K562 (cell line): ENCODE measurements around the gene SKAP1. TPM values are rescaled to one million over a fixed set of nuclear protein-coding genes. Genes with fewer than 3 reads are reported as not detected.

Experiments used
- ATAC-seq: fragments of 200-7000 bp; cut with Tn5 transposase; 3 replicates; pipeline ENCODE4 v1.9.1; 2020; ENCODE audit warnings: moderate library complexity
- BruUV-seq: library from RNA; stranded (reverse); fragments of 400-500 nt; replicated peaks from 2 replicates; lab custom pipeline; 2021; lab: Mats Ljungman, UMichigan
- CTCF ChIA-PET: fragments of 300-600 bp; formaldehyde crosslinking; extraction: SDS; loops from one replicate; lab custom pipeline; 2021; ENCODE audit warnings: low intra/inter-chr PET ratio; lab: Yijun Ruan, JAX
- POLR2A ChIA-PET: fragments of 300-600, 350-650 bp; sonication (Branson Sonifier 250); formaldehyde crosslinking; extraction: SDS; loops from one replicate; lab custom pipeline; 2021; ENCODE audit warnings: antibody characterized with exemption, inconsistent platforms; lab: Yijun Ruan, JAX
- DNase-seq, 4 experiments: peaks; one replicate each; pipeline versions ENCODE4 v3.0.0 to v3.0.0-alpha.2; 2011 to 2018; ENCODE audit warnings: low spot score in 3 of 4, mixed read lengths in 3 of 4; ENCODE audit errors: extremely low read depth in 1 of 4
- FAIRE-seq: peaks from 2 replicates; lab custom pipeline; 2011; peaks lifted over from hg19 to GRCh38; lab: Jason Lieb, UNC
- H2AFZ ChIP-seq: 2 replicates; pipeline ENCODE4 v1.6.0; 2011; ENCODE audit warnings: low read depth, low read length, control low read depth, inconsistent platforms
- H3K27ac ChIP-seq: fragments of 200-600 bp; 3 replicates; pipeline ENCODE4 v1.8.0; 2011; ENCODE audit warnings: low read depth, mild to moderate bottlenecking, control low read depth, inconsistent platforms, low read length, moderate library complexity, mixed read lengths; ENCODE audit errors: extremely low read depth
- H3K27me3 ChIP-seq, 2 experiments: fragments of 300-600 bp in 1 of 2; 2 replicates in 1 of 2; 3 replicates in 1 of 2; pipeline versions ENCODE4 v1.6.0 to v1.8.0; 2011; ENCODE audit warnings: inconsistent platforms in 2 of 2, low read length in 2 of 2, mild to moderate bottlenecking in 1 of 2, mixed read lengths in 1 of 2, moderate library complexity in 1 of 2; ENCODE audit not compliant: control insufficient read depth in 2 of 2, insufficient read depth in 2 of 2
- H3K36me3 ChIP-seq: fragments of 300-600 bp; 3 replicates; pipeline ENCODE4 v1.8.0; 2011; ENCODE audit warnings: mild to moderate bottlenecking, low read length, inconsistent platforms; ENCODE audit not compliant: control insufficient read depth, insufficient read depth
- H3K4me1 ChIP-seq, 2 experiments: fragments of 200-600 bp in 1 of 2; replicated peaks in 1 of 2; 2 replicates in 1 of 2; 3 replicates in 1 of 2; pipeline versions ENCODE4 v1.5.1 to v1.8.0; 2011; ENCODE audit warnings: inconsistent platforms in 2 of 2, low read length in 2 of 2, mild to moderate bottlenecking in 1 of 2, mixed read lengths in 1 of 2, moderate library complexity in 1 of 2; ENCODE audit not compliant: control insufficient read depth in 2 of 2, insufficient read depth in 2 of 2
- H3K4me2 ChIP-seq: 2 replicates; pipeline ENCODE4 v1.6.1; 2011; ENCODE audit warnings: low read length, control low read depth, inconsistent platforms, mixed read lengths; ENCODE audit not compliant: insufficient read depth
- H3K4me3 ChIP-seq: fragments of 200-600 bp; sonication (generic), shearing (Covaris generic); 2 replicates; pipeline ENCODE4 v1.5.1; 2016; ENCODE audit warnings: control low read depth, inconsistent platforms
- H3K79me2 ChIP-seq: fragments of 200-600 bp; 3 replicates; pipeline ENCODE4 v1.8.0; 2011; ENCODE audit warnings: low read length, inconsistent platforms; ENCODE audit not compliant: control insufficient read depth, insufficient read depth
- H3K9ac ChIP-seq, 2 experiments: 2 replicates each; pipeline versions ENCODE4 v1.6.0 to v1.6.1; 2011; ENCODE audit warnings: low read depth in 2 of 2, low read length in 2 of 2, control low read depth in 1 of 2, inconsistent platforms in 1 of 2, mild to moderate bottlenecking in 1 of 2, mixed read lengths in 1 of 2; ENCODE audit not compliant: insufficient read depth in 1 of 2
- H3K9me1 ChIP-seq: one replicate; pipeline ENCODE4 v1.6.0; 2011; ENCODE audit warnings: inconsistent platforms, mild to moderate bottlenecking, low read length, moderate library complexity; ENCODE audit not compliant: control insufficient read depth, insufficient read depth
- H3K9me3 ChIP-seq: replicated peaks from 2 replicates; pipeline ENCODE4 v1.5.1; 2011; ENCODE audit warnings: low read depth, low read length, inconsistent platforms; ENCODE audit not compliant: control insufficient read depth, insufficient read depth
- H4K20me1 ChIP-seq: replicated peaks from 2 replicates; pipeline ENCODE4 v1.6.1; 2011; ENCODE audit warnings: low read length, inconsistent platforms, mixed read lengths; ENCODE audit not compliant: control insufficient read depth, insufficient read depth
- HNRNPL ChIP-seq: fragments of 200-400 bp; formaldehyde crosslinking; IDR thresholded peaks from 2 replicates; pipeline ENCODE4 v1.6.1; 2017; ENCODE audit warnings: low read depth, mild to moderate bottlenecking, low read length
- MGA ChIP-seq: fragments of 450-650 bp; IDR thresholded peaks from 2 replicates; pipeline ENCODE4 v1.6.1; 2016; ENCODE audit warnings: mild to moderate bottlenecking, moderate library complexity
- MTA1 ChIP-seq: fragments of 450-650 bp; IDR thresholded peaks from 2 replicates; pipeline ENCODE4 v1.6.1; 2017; ENCODE audit warnings: borderline replicate concordance
- POLR2G ChIP-seq: fragments of 200-400 bp; formaldehyde crosslinking; IDR thresholded peaks from 2 replicates; pipeline ENCODE4 v1.6.1; 2017; ENCODE audit warnings: low read depth, mild to moderate bottlenecking, antibody characterized with exemption, low read length, moderate library complexity
- SAFB2 ChIP-seq: fragments of 200-400 bp; formaldehyde crosslinking; IDR thresholded peaks from 2 replicates; pipeline ENCODE4 v1.6.1; 2018; ENCODE audit warnings: borderline replicate concordance, low read length, low read depth, moderate library complexity; ENCODE audit not compliant: severe bottlenecking
- STAG1 ChIP-seq: sonication (generic); formaldehyde crosslinking; IDR thresholded peaks from 2 replicates; pipeline ENCODE4 v1.5.0; 2020; ENCODE audit warnings: missing genetic modification reagents, borderline replicate concordance
- THAP12 ChIP-seq: fragments of 250-450 bp; sonication (Bioruptor Pico); IDR thresholded peaks from 2 replicates; pipeline ENCODE4 v1.9.0; 2021; ENCODE audit warnings: mild to moderate bottlenecking, inconsistent platforms
- ZFP1 ChIP-seq: fragments of 450-650 bp; formaldehyde crosslinking; IDR thresholded peaks from 2 replicates; pipeline ENCODE4 v1.4.0; 2020; ENCODE audit warnings: mild to moderate bottlenecking, mixed read lengths
- ZKSCAN1 ChIP-seq: fragments of 150-350 bp; IDR thresholded peaks from 2 replicates; pipeline ENCODE4 v1.6.1; 2016; ENCODE audit warnings: low read depth, low read length
- in situ Hi-C: fragments of 300-500 bp; cut with MboI; formaldehyde crosslinking; loops from 4 replicates; pipeline ENCODE4 v1.15.0; 2018; ENCODE audit warnings: inconsistent platforms, mixed read lengths
- intact Hi-C: fragments of 100-400 bp; cut with micrococcal nuclease; formaldehyde crosslinking; loops from 2 replicates; pipeline ENCODE4 v1.14.2; 2022
- polyA plus RNA-seq, 8 experiments: library from polyadenylated mRNA; depleted of rRNA in 4 of 8; stranded (reverse) in 5 of 8; unstranded in 3 of 8; fragments of >200 nt; fragmentation: Nextera tagmentation in 2 of 8; fragmentation: Illumina TruSeq in 1 of 8; extraction: Ambion mirVana in 2 of 8; extraction: Trizol in 1 of 8; gene quantifications; 2 replicates each; pipeline versions ENCODE4 v1.2.1 to v1.2.3, GENCODE V29; 2011 to 2014; ENCODE audit warnings: inconsistent platforms in 1 of 8, missing spikeins in 1 of 8
- total RNA-seq, 7 experiments: library from RNA; depleted of rRNA in 6 of 7; stranded (reverse); fragments of >200 nt in 6 of 7; fragmentation: Illumina TruSeq in 2 of 7; extraction: Trizol in 2 of 7; gene quantifications; 2 replicates each; pipeline versions ENCODE4 v1.2.1 to v1.2.3, GENCODE V29; 2011 to 2021; ENCODE audit warnings: low replicate concordance in 1 of 7

Gene SKAP1
- total and polyA plus RNA-seq, 9 of the 15 experiments (the other 6 are each of a cell fraction or from before 2014, with no cell fraction given) = 0.06 to 0.80 (median 0.10) TPM; not detected in 4

- FAIRE-seq (no peak), ATAC-seq (no peak), DNase-seq (no peak)
- Histone ChIP-seq H3K4me1 (peaks cover 0 to 2% of the 10 kb centered on the region in 2 experiments; a peak in 1 of 5 replicates), H3K9me1 (no peaks in the 10 kb centered on the region), H2AFZ (no peak overlapping the region), H4K20me1 (no peaks in the 10 kb centered on the region), H3K9ac (no peak overlapping the region), H3K27me3 (no peaks in the 10 kb centered on the region), H3K27ac (no peak overlapping the region), H3K4me2 (no peak overlapping the region), H3K79me2 (no peaks in the 10 kb centered on the region), H3K36me3 (no peaks in the 10 kb centered on the region), H3K4me3 (no peak overlapping the region), H3K9me3 (no peaks in the 10 kb centered on the region)
- POLR2A ChIA-PET = no interaction called here
- intact Hi-C loops (no loop called here), in situ Hi-C loops (no loop called here)
- CTCF ChIA-PET = no interaction called here
- no TSS peak for BruUV-seq
- TF ChIP-seq THAP12 (CRISPR knock-in tag) (no peak), POLR2G (no peak), ZFP1 (CRISPR knock-in tag) (no peak), MTA1 (no peak), ZKSCAN1 (no peak), HNRNPL (no peak), SAFB2 (no peak), STAG1 (CRISPR knock-in tag) (no peak), MGA (no peak)
Observed at GRCh38 chr17:48348352-48348751, 81.7 kb downstream of the SKAP1 start.
